GM10847 (cell line): ENCODE results near the gene CYP39A1.

Experiments
- POLR2A ChIP-seq: IDR thresholded peaks from 2 replicates; pipeline ENCODE4 v1.6.1; 2011; ENCODE audit not compliant: insufficient read length; ENCODE audit errors: extremely low read depth

CYP39A1 gene

GRCh38 chr6:46511320-46511719, 141.3 kb downstream of the CYP39A1 start:
- TF ChIP-seq POLR2A: no peak

- TF ChIP-seq POLR2A: no peak
Observed at GRCh38 chr6:46510651-46511050, 142.0 kb downstream of the CYP39A1 start.

GRCh38 chr6:46509981-46510510, 142.6 kb downstream of the CYP39A1 start:
- no peak for TF ChIP-seq POLR2A

GRCh38 chr6:46509063-46509462, 143.6 kb downstream of the CYP39A1 start:
- no peak for TF ChIP-seq POLR2A

GRCh38 chr6:46507426-46507825, 145.2 kb downstream of the CYP39A1 start:
- no peak for TF ChIP-seq POLR2A

GRCh38 chr6:46505693-46506512, 146.7 kb downstream of the CYP39A1 start:
- TF ChIP-seq POLR2A: no peak

GRCh38 chr6:46504242-46504641, 148.4 kb downstream of the CYP39A1 start:
- TF ChIP-seq POLR2A: no peak

- TF ChIP-seq POLR2A: no peak
Observed at GRCh38 chr6:46502486-46503119, 150.0 kb downstream of the CYP39A1 start.

GRCh38 chr6:46501136-46502089, 151.2 kb downstream of the CYP39A1 start:
- TF ChIP-seq POLR2A: no peak

GRCh38 chr6:46500382-46500781, 152.2 kb downstream of the CYP39A1 start:
- no peak for TF ChIP-seq POLR2A
